PFSK-1 (cell line): ENCODE measurements around the gene IL5.

Source experiments
- FOXP2 ChIP-seq: optimal IDR thresholded peaks from 2 replicates; pipeline ENCODE3; 2011; ENCODE audit warnings: borderline replicate concordance, control low read depth, inconsistent platforms; ENCODE audit not compliant: insufficient read depth; ENCODE audit errors: extremely low read length, extremely low read depth
- POLR2AphosphoS5 ChIP-seq: IDR thresholded peaks from 2 replicates; pipeline ENCODE4 v1.6.1; 2012; ENCODE audit warnings: low read depth, mild to moderate bottlenecking, control low read depth, low read length, moderate library complexity
- SIN3A ChIP-seq: IDR thresholded peaks from 2 replicates; pipeline ENCODE4 v1.6.1; 2012; ENCODE audit warnings: mild to moderate bottlenecking, low read length, moderate library complexity, borderline replicate concordance; ENCODE audit not compliant: insufficient read depth
- TAF1 ChIP-seq: IDR thresholded peaks from 2 replicates; pipeline ENCODE4 v1.6.1; 2012; ENCODE audit warnings: low read length, control low read depth, borderline replicate concordance; ENCODE audit not compliant: insufficient read depth
- TF ChIP-seq, protein P1 (sequence below), 2 experiments: IDR thresholded peaks; 2 replicates each; pipeline versions ENCODE4 v1.6.1 to v1.8.0; 2011 to 2012; ENCODE audit warnings: low read depth in 2 of 2, low read length in 2 of 2, control low read depth in 1 of 2, inconsistent platforms in 1 of 2, mild to moderate bottlenecking in 1 of 2, moderate library complexity in 1 of 2; ENCODE audit not compliant: insufficient read depth in 1 of 2

DNA sequence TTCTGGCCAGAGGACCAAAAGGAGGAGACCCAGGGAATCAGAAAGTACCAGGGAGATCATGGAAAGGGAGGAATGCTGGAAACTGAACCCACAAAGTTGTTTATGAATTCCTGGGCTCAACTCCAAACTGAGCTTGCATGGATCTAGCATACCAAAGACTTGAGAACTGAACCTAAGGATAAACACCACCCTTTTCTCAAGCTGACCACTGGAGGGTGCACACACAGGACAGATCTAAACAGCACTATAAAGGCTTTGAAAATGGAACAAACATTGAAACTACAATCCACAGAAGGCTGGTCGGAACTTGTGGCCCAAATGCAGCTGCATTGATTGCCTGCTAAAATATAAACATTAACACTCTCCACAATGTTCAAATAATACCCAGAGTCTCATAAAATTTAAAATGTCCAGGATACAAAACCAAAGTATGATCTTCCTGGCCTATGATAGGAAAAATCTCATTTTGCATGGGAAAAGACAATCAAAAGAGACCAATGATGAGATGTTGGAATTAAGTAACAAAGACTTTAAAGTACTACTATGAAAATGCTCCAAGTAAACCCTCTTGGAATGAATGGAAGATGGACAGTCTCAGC lies 37.1 kb downstream of the IL5 start:
- TF ChIP-seq TAF1 (no peak), POLR2AphosphoS5 (no peak), SIN3A (no peak), FOXP2 (no peak)
- TF ChIP-seq, protein P1, sequence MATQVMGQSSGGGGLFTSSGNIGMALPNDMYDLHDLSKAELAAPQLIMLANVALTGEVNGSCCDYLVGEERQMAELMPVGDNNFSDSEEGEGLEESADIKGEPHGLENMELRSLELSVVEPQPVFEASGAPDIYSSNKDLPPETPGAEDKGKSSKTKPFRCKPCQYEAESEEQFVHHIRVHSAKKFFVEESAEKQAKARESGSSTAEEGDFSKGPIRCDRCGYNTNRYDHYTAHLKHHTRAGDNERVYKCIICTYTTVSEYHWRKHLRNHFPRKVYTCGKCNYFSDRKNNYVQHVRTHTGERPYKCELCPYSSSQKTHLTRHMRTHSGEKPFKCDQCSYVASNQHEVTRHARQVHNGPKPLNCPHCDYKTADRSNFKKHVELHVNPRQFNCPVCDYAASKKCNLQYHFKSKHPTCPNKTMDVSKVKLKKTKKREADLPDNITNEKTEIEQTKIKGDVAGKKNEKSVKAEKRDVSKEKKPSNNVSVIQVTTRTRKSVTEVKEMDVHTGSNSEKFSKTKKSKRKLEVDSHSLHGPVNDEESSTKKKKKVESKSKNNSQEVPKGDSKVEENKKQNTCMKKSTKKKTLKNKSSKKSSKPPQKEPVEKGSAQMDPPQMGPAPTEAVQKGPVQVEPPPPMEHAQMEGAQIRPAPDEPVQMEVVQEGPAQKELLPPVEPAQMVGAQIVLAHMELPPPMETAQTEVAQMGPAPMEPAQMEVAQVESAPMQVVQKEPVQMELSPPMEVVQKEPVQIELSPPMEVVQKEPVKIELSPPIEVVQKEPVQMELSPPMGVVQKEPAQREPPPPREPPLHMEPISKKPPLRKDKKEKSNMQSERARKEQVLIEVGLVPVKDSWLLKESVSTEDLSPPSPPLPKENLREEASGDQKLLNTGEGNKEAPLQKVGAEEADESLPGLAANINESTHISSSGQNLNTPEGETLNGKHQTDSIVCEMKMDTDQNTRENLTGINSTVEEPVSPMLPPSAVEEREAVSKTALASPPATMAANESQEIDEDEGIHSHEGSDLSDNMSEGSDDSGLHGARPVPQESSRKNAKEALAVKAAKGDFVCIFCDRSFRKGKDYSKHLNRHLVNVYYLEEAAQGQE (IDR thresholded peaks at IDR 0.05; ENCODE audit: insufficient read depth in 1 of 2, low read depth in 2 of 2, low read length in 2 of 2): no peak
